SW 1271 (cell line): ENCODE measurements around the gene NPR3.
"Not testable (repeated sequence)": the region's sequence is repeated elsewhere in the genome, so short reads cannot be mapped to it uniquely, and the experiment has no call there.

ENCODE experiments used
- DNase-seq, 2 experiments: peaks; one replicate each; lab custom pipeline; 2025; lab: John Stamatoyannopoulos, UW

Gene NPR3

GRCh38 chr5:32767948-32768467, 56.9 kb downstream of the NPR3 start:
- DNase-seq = no peak

GRCh38 chr5:32769711-32770110, 58.6 kb downstream of the NPR3 start:
- DNase-seq = no peak

- DNase-seq = no peak
Measured at GRCh38 chr5:32770444-32770843, 59.3 kb downstream of the NPR3 start.

GRCh38 chr5:32771037-32771436, 59.9 kb downstream of the NPR3 start:
- no peak for DNase-seq

- no peak for DNase-seq
Measured at GRCh38 chr5:32773944-32774343, 62.8 kb downstream of the NPR3 start.

- DNase-seq = no peak
Measured at GRCh38 chr5:32776200-32776599, 65.1 kb downstream of the NPR3 start.

GRCh38 chr5:32777222-32777621, 66.1 kb downstream of the NPR3 start:
- no peak for DNase-seq

- DNase-seq = no peak
Measured at GRCh38 chr5:32777733-32778132, 66.6 kb downstream of the NPR3 start.

GRCh38 chr5:32778403-32778802, 67.3 kb downstream of the NPR3 start:
- no peak for DNase-seq

- no peak for DNase-seq
Measured at GRCh38 chr5:32779754-32780415, 68.8 kb downstream of the NPR3 start.

GRCh38 chr5:32780508-32780919, 69.4 kb downstream of the NPR3 start:
- DNase-seq = no peak

GRCh38 chr5:32783661-32784060, 72.5 kb downstream of the NPR3 start:
- no peak for DNase-seq

GRCh38 chr5:32785611-32786254, 74.6 kb downstream of the NPR3 start:
- DNase-seq = peak in 1 of 2 experiments; percentile 18

GRCh38 chr5:32786311-32786710, 75.2 kb downstream of the NPR3 start:
- no peak for DNase-seq

GRCh38 chr5:32790411-32790951, 79.4 kb downstream of the NPR3 start:
- no peak for DNase-seq

GRCh38 chr5:32791536-32792243, 80.6 kb downstream of the NPR3 start:
- DNase-seq = no peak

GRCh38 chr5:32794086-32794485, 83.0 kb downstream of the NPR3 start:
- DNase-seq = peak in 1 of 2 experiments; percentile 13

- DNase-seq = no peak
Measured at GRCh38 chr5:32802764-32803163, 91.6 kb downstream of the NPR3 start.

- no peak for DNase-seq
Measured at GRCh38 chr5:32803656-32804055, 92.5 kb downstream of the NPR3 start.

GRCh38 chr5:32805462-32805861, 94.3 kb downstream of the NPR3 start:
- DNase-seq = not testable (repeated sequence)

- no peak for DNase-seq
Measured at GRCh38 chr5:32805971-32806638, 95.0 kb downstream of the NPR3 start.

GRCh38 chr5:32808783-32809182, 97.7 kb downstream of the NPR3 start:
- DNase-seq = no peak
